ENCODE measurements around the gene WFDC1. TPM values are rescaled to one million over a fixed set of nuclear protein-coding genes. Genes with fewer than 3 reads are reported as not detected.

The WFDC1 gene
- total and polyA plus RNA-seq, 8 donors: 0.09 to 2.6 (median 0.39) TPM; not detected in 2

DNA sequence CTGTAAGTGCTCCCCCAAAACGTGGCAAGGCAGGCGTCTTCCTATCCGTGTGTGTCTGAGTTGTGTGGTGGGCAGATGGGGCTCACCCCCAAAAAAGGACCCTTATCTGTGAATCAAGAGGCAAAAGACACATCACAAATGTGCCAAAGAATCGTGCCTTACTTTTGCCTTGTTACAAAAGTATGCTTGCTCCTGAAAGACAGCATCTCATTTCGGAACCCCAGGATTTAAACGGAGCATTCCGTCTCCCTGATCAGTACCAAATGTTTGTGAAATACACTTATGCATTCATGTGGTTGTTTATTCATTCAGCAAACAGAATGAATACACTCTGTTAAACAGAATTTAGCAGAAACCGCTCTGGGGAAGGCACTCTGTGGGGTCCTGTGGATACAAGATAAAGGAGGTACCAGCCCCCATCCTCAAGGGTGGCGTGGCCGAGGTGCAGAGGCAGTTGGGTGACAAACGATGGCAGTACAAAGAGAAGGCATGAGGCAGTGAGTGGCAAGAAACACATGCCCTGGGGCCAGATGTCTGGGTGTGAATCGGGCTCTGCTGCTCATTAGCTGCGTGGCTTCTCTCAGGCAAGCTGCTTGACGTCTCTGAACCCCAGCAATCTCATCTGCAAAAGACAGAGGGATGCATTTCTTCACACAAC lies 654 bp downstream of the WFDC1 start:
- Histone ChIP-seq H3K27ac (no peak overlapping the region), H3K36me3 (no peaks in the 10 kb centered on the region), H3K4me3 (no peak overlapping the region), H3K9me3 (no peaks in the 10 kb centered on the region), H3K27me3 (peaks cover 0 to 4% (median 0%) of the 10 kb centered on the region in 4 donors), H3K4me1 (no peaks in the 10 kb centered on the region)
- FAIRE-seq (no peak), DNase-seq (no peak), ATAC-seq (no peak)
- intact Hi-C loops (cut with DNase I): no loop called here
- TF ChIP-seq, protein P1, sequence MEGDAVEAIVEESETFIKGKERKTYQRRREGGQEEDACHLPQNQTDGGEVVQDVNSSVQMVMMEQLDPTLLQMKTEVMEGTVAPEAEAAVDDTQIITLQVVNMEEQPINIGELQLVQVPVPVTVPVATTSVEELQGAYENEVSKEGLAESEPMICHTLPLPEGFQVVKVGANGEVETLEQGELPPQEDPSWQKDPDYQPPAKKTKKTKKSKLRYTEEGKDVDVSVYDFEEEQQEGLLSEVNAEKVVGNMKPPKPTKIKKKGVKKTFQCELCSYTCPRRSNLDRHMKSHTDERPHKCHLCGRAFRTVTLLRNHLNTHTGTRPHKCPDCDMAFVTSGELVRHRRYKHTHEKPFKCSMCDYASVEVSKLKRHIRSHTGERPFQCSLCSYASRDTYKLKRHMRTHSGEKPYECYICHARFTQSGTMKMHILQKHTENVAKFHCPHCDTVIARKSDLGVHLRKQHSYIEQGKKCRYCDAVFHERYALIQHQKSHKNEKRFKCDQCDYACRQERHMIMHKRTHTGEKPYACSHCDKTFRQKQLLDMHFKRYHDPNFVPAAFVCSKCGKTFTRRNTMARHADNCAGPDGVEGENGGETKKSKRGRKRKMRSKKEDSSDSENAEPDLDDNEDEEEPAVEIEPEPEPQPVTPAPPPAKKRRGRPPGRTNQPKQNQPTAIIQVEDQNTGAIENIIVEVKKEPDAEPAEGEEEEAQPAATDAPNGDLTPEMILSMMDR (IDR thresholded peaks at IDR 0.05): no peak
- 25 to 35% methylated on average over 14 of the region's 14 CpGs for WGBS, 2 donors

DNA sequence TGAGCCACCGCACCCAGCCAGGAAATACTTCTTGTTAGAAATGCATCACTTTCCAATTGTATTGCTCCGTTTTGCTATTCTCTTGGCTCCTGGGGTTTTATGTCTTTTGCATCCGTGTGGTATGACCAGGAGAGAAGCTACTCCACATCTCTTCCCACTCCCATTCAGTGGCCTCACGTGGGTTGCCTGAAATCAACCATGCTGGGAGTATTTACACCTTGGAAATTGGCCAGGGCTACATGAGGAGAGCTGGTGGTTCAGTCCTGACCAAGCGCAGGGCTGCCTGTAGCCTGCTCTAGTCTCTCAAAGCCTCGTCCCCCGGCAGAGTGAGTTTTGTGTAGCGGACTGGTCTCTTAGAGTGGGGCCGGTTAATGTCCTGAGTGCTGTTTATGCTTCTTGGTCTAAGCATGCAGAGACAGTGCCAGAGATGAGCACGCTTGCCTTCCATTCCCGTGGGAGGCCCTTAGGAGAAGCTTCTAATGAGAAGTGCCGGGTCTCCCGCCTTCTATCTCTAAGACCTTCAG lies 3.8 kb downstream of the WFDC1 start:
- WGBS, 2 donors: 78 to 79% methylated on average over 13 of the region's 13 CpGs
- FAIRE-seq: no peak

DNA sequence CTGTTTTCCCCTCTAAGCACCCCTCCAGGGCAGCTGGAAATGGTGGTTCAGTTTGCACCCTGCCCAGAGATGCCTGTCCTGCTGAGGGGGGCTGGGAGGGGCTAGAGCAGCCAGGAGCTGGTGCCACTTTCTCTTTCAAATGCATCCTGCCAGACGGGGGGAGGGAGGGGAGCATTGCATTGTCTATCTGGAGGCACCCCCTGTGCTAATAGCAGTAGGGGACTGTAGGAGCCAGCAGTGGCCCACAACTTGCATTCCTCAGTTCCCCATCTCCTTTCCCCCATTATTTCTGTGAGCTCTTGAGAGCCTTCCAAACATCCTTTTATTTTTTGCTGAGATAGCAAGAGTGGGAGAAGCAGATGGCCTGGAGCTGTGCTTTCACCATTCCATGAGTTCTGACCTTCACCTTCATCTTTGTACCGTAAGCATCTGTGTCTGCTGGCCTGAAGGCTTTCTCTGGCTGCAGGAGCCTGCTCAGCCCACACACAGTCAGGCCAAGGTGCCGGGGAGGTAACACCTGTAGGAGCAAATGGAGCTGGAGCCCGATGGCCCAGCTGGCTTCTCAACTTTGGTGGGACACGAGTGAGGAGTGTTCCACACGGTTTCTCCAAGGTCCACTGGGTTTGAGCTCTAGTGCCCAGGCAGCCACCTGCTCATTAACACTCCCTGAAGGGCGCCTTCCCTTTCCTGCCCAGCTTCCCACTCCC lies 5.2 kb downstream of the WFDC1 start:
- no peak for FAIRE-seq
- TF ChIP-seq, protein P1 (IDR thresholded peaks at IDR 0.05): no peak
- Histone ChIP-seq H3K36me3 (no peaks in the 10 kb centered on the region), H3K4me3 (no peak overlapping the region), H3K27ac (no peak overlapping the region), H3K9me3 (no peaks in the 10 kb centered on the region), H3K27me3 (no peaks in the 10 kb centered on the region), H3K4me1 (no peaks in the 10 kb centered on the region)
- 34 to 40% methylated on average over 7 of the region's 7 CpGs for WGBS, 2 donors
- DNase-seq: no peak
- intact Hi-C loops (cut with DNase I): no loop called here
- no peak for ATAC-seq

More for the DNA sequence above, 3.8 kb downstream of the WFDC1 start:
- DNase-seq (no peak), ATAC-seq (no peak)
- Histone ChIP-seq H3K27me3 (peaks cover 0 to 4% (median 0%) of the 10 kb centered on the region in 4 donors), H3K4me3 (no peak overlapping the region), H3K27ac (no peak overlapping the region), H3K9me3 (no peaks in the 10 kb centered on the region), H3K36me3 (no peaks in the 10 kb centered on the region), H3K4me1 (no peaks in the 10 kb centered on the region)
- intact Hi-C loops (cut with DNase I): no loop called here
- TF ChIP-seq, protein P1 (IDR thresholded peaks at IDR 0.05): no peak

DNA sequence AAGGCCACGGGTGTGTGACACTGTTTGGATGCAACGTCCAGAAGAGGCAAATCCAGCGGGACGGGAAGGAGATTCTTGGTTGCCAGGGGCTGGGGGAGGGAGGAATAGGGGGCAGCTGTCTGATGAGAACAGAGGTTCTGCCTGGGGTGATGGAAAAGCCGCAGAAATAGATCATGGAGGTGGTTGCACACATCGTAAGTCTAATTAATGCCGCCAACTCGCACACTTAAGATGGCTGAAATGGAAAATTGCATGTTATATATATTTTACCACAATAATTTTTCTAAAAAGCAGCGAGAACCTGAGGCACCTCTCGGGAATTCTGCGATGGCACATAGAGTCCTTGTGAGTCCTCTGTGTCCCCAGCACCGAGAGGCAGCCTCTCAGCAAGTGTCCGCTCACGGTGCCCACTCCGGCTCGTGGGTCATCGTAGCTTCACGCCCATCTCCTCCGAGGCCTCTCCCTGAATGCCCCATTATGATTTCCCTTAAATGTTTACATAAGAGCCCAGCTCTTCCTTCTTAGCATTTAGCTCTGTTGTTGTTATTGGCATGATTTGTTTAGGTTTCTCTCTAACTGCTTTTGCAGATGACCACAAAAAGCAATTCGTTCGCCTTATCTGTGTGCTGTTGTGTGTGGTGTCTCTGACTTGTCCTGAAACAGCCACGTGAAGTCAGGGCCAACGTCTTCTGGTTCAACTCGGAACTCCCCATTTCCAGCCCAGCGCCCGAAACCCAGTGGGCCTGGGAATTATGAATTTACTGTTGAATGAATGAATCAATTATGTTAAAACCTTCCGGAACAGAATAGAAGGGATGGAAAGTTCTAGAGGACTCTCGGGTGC lies 7.7 kb downstream of the WFDC1 start:
- no peak for ATAC-seq
- no peak for DNase-seq
- intact Hi-C loops (cut with DNase I): no loop called here
- H3K27me3 ChIP-seq: no peaks in the 10 kb centered on the region
- no peaks in the 10 kb centered on the region for H3K36me3 ChIP-seq
- H3K27ac ChIP-seq: no peak overlapping the region
- no peak overlapping the region for H3K4me3 ChIP-seq
- TF ChIP-seq, protein P1 (IDR thresholded peaks at IDR 0.05): no peak
- H3K4me1 ChIP-seq: no peaks in the 10 kb centered on the region
- WGBS, 2 donors: 52 to 66% methylated on average over 28 of the region's 28 CpGs
- no peak for FAIRE-seq
- no peaks in the 10 kb centered on the region for H3K9me3 ChIP-seq
